Measurements from ENCODE around the gene SLC46A1.
A peak's percentile ranks its signal among the peaks of the same experiment; 100 is the strongest.

The SLC46A1 gene

DNA sequence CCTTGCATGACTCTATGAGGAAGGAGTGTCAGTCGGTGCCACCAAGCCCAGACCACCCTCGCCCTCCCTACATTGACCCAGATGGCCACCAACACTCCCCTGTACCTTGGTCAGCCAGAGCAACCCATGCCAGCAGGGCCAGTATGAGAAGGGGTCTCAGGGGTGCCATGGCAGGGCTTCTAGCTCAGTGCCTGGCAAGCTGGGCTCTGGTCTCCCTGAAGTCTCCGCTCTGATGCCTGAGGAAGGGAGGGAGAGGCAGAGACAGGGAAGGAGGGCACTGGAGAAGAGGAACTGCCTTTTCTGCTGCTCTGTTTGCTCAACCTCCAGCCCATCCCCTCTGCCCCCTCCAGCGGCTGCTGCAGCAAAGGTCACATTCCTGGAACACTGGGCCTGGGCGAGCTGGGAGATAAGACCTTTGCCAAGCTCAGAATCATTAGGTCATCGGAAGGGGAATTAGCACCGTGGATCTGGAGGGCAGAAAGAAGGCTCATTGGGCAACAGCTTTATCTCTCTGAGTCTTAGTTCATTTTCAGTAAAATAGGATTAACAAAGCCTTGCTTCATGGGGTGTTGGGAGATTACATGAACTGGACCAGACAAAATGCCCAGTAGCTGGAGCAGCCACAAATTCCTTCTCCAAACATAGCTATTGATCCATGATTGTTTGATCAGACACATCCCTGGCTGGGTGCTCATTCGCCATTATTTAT lies 35.8 kb downstream of the SLC46A1 start, which contains the start of gene VTN:
TSS of gene VTN (minus strand) at position 273 of the 709 bp plus-strand sequence. CDS start at position 169, 104 bp downstream.
- 50 to 55% methylated on average over 8 of the region's 8 CpGs for WGBS, 2 experiments
- H3K27ac ChIP-seq (ENCODE audit: insufficient read depth, low read depth, low read length, poor library complexity, severe bottlenecking), result peak within 1 kb of the TSS; percentile 56
- no peaks in the 10 kb centered on the region for H3K36me3 ChIP-seq (ENCODE audit: control insufficient read depth, insufficient read depth, low read length)
- no peak within 1 kb of the TSS for H3K4me3 ChIP-seq (ENCODE audit: insufficient read depth, low read depth, low read length)
- H3K9me3 ChIP-seq (ENCODE audit: control insufficient read depth, low read length), result no peaks in the 10 kb centered on the region
- H3K4me1 ChIP-seq (ENCODE audit: control insufficient read depth, insufficient read depth, low read length), result peaks cover 13% of the 10 kb centered on the region
- H3K27me3 ChIP-seq (ENCODE audit: control insufficient read depth, insufficient read depth, low read length, poor library complexity, severe bottlenecking), result peaks cover 34% of the 10 kb centered on the region

DNA sequence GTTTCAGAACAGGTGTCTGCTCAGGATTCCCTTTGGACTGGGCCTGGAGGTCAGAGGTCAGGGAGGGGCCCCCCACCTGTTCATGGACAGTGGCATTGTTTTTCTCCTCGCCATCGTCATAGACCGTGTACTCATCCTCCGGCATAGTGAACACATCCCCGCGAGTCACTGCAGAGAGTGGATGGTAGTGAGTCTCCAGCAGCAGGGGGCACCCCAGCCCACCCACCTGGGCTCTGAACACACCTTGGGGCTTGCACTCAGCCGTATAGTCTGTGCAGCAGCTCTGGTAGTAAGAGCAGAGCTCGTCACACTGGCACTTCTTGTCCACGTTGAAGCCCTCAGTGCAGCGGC lies 36.4 kb downstream of the SLC46A1 start:
- Histone ChIP-seq H3K27me3 (ENCODE audit: control insufficient read depth, insufficient read depth, low read length, poor library complexity, severe bottlenecking) (peaks cover 30% of the 10 kb centered on the region), H3K27ac (ENCODE audit: insufficient read depth, low read depth, low read length, poor library complexity, severe bottlenecking) (no peak overlapping the region), H3K4me3 (ENCODE audit: insufficient read depth, low read depth, low read length) (no peak overlapping the region), H3K9me3 (ENCODE audit: control insufficient read depth, low read length) (no peaks in the 10 kb centered on the region), H3K4me1 (ENCODE audit: control insufficient read depth, insufficient read depth, low read length) (peaks cover 13% of the 10 kb centered on the region), H3K36me3 (ENCODE audit: control insufficient read depth, insufficient read depth, low read length) (no peaks in the 10 kb centered on the region)
- WGBS, 2 experiments, result 83 to 87% methylated on average over 10 of the region's 10 CpGs

DNA sequence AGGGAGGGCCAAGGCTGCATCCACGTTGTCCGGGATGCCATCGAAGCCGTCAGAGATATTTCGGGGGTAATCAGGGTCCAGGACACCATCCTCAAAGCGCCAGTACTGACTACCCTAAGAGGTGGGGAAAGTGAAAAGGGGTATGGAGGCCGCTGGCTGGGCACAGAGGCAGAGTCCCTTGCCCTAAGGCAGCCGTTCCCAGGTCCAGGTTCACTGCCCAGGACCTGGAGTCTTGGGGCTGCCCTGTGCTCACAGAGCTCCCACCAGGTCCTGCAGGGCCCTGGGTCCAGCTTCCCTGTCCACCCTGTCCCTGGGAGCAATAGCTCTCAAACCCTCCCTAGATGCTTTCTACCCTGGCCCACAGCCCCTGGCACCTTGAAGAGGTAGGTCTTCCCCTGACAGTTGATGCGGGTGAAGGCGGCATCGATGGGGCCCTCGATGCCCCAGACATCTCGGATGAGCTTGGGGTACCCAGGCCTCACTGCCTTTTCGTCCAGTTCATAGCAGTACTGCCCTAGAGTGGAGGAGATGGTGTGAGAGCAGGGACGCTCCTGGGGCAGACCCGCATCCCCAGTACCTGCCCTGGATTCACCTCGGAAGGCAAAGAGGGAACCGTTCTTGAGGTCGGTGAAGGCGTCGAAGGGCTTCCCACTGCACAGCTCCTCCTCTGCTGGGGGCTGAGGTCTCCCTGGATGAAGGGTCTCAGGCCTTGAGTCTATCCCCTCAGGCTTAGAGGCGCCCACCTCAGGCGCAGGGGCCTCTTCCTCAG lies 36.9 kb downstream of the SLC46A1 start:
- Histone ChIP-seq H3K4me1 (ENCODE audit: control insufficient read depth, insufficient read depth, low read length) (peaks cover 13% of the 10 kb centered on the region), H3K36me3 (ENCODE audit: control insufficient read depth, insufficient read depth, low read length) (no peaks in the 10 kb centered on the region), H3K9me3 (ENCODE audit: control insufficient read depth, low read length) (no peaks in the 10 kb centered on the region), H3K27ac (ENCODE audit: insufficient read depth, low read depth, low read length, poor library complexity, severe bottlenecking) (no peak overlapping the region), H3K27me3 (ENCODE audit: control insufficient read depth, insufficient read depth, low read length, poor library complexity, severe bottlenecking) (peaks cover 24% of the 10 kb centered on the region), H3K4me3 (ENCODE audit: insufficient read depth, low read depth, low read length) (no peak overlapping the region)
- WGBS, 2 experiments, result 92 to 95% methylated on average over 23 of the region's 23 CpGs

DNA sequence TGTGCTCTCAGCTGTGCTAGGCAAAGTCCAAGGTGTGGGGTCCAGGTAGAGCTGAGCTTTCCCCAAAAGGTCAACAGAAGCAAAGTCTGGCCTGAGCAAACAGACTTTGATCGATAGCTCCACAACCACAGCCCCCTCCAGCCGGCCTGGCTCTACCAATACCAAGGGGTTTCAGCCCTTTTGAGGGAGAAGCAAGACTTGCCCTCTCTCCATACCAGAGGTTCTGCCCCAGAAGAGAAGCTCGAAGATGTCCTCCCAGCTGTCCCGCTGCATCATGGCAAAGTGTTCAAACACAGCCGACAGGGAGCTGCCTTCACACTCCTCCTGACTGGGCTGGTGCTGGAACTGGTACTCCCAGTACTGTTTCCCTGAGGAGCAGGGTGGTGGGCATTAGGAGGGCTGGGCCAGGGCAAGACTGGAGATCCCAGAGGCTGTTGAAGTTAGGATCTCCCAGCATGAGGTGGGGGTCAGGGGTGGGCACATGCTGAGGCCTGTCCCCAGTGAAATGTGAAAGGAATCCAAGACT lies 37.6 kb downstream of the SLC46A1 start:
- Histone ChIP-seq H3K9me3 (ENCODE audit: control insufficient read depth, low read length) (no peaks in the 10 kb centered on the region), H3K36me3 (ENCODE audit: control insufficient read depth, insufficient read depth, low read length) (no peaks in the 10 kb centered on the region), H3K27me3 (ENCODE audit: control insufficient read depth, insufficient read depth, low read length, poor library complexity, severe bottlenecking) (peaks cover 17% of the 10 kb centered on the region), H3K4me1 (ENCODE audit: control insufficient read depth, insufficient read depth, low read length) (peaks cover 13% of the 10 kb centered on the region), H3K27ac (ENCODE audit: insufficient read depth, low read depth, low read length, poor library complexity, severe bottlenecking) (no peak overlapping the region), H3K4me3 (ENCODE audit: insufficient read depth, low read depth, low read length) (no peak overlapping the region)
- 90 to 96% methylated on average over 5 of the region's 5 CpGs for WGBS, 2 experiments

DNA sequence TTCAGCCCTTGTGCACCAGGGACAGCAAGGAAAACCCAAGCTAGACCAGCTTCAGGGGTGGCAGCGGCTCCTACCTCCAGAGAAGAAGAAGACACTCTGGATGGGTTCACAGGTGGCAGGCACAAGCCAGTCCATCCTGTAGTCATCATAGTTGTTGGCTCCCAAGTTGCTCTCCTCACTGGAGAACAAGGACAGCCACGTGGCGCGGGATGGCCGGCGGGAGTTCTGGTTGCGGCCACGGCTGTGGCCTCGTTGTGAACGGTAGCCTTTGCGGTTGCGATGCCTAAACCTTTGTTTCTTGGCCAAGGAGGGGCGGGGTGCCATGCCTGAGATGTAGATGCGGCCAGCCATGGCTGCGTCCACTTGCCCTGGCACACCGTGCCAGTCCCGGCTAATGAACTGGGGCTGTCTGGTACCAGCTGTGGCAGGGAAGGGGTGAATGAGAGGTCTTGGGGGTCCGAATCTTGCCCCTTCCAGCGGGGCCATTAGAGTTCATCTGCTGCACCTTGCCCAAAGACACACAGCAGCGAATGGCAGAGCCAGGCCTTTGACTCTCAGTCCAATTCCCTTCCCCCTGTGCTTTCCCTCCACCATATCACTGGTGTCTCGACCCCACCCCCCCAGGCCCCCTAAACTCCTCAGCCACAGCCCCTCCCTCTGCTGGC lies 38.2 kb downstream of the SLC46A1 start:
- no peaks in the 10 kb centered on the region for H3K36me3 ChIP-seq (ENCODE audit: control insufficient read depth, insufficient read depth, low read length)
- WGBS, 2 experiments, result 91 to 92% methylated on average over 21 of the region's 21 CpGs
- H3K27me3 ChIP-seq (ENCODE audit: control insufficient read depth, insufficient read depth, low read length, poor library complexity, severe bottlenecking), result peaks cover 11% of the 10 kb centered on the region
- no peak overlapping the region for H3K4me3 ChIP-seq (ENCODE audit: insufficient read depth, low read depth, low read length)
- no peak overlapping the region for H3K27ac ChIP-seq (ENCODE audit: insufficient read depth, low read depth, low read length, poor library complexity, severe bottlenecking)
- no peaks in the 10 kb centered on the region for H3K9me3 ChIP-seq (ENCODE audit: control insufficient read depth, low read length)
- H3K4me1 ChIP-seq (ENCODE audit: control insufficient read depth, insufficient read depth, low read length), result peaks cover 13% of the 10 kb centered on the region

DNA sequence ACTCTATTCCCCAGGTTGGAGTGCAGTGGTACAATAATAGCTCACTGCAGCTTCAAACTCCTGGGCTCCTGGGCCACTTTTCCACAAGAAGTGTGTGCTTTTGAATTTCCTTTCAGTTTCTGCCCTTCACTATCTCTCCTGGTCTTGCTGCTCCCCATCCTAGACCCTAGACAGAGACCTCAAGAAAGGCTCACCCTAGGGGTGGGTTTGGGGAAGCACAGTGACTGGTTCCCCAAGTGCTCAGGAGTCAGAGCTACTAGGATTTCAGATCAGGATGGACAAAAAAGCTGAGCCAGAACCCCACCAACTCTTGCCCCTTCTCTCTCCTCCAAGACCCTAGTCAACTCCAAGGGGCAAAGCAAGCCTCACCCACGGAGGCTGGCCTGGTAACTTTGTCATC lies 39.4 kb downstream of the SLC46A1 start:
- peaks cover 13% of the 10 kb centered on the region for H3K4me1 ChIP-seq (ENCODE audit: control insufficient read depth, insufficient read depth, low read length)
- 82% methylated on average over 1 of the region's 1 CpG for WGBS, 2 experiments
- H3K27me3 ChIP-seq (ENCODE audit: control insufficient read depth, insufficient read depth, low read length, poor library complexity, severe bottlenecking), result no peaks in the 10 kb centered on the region
- H3K4me3 ChIP-seq (ENCODE audit: insufficient read depth, low read depth, low read length), result no peak overlapping the region
- no peaks in the 10 kb centered on the region for H3K9me3 ChIP-seq (ENCODE audit: control insufficient read depth, low read length)
- no peak overlapping the region for H3K27ac ChIP-seq (ENCODE audit: insufficient read depth, low read depth, low read length, poor library complexity, severe bottlenecking)
- no peaks in the 10 kb centered on the region for H3K36me3 ChIP-seq (ENCODE audit: control insufficient read depth, insufficient read depth, low read length)

DNA sequence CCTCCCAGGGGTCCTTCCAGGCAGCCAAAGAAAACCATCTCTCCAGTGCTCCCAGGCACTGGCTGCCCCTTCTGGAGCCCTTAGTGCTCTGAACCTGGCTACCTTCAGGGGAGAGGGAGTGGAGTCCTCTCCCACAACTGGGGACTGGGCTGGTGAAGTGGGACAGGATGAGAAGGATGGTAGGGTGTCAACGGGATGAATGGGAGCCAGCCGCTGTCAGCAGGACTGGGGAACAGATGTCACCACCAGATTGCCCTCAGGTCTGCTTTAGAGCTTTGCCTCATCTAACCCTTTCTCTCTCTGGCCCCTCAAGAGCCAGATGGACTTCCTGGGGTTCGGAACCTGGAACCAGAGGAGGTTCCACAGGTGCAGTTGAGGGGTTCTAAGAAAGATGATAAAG lies 40.5 kb downstream of the SLC46A1 start:
- H3K4me3 ChIP-seq (ENCODE audit: insufficient read depth, low read depth, low read length), result no peak overlapping the region
- H3K36me3 ChIP-seq (ENCODE audit: control insufficient read depth, insufficient read depth, low read length), result peaks cover 6% of the 10 kb centered on the region
- H3K4me1 ChIP-seq (ENCODE audit: control insufficient read depth, insufficient read depth, low read length), result peaks cover 9% of the 10 kb centered on the region
- H3K9me3 ChIP-seq (ENCODE audit: control insufficient read depth, low read length), result no peaks in the 10 kb centered on the region
- no peak overlapping the region for H3K27ac ChIP-seq (ENCODE audit: insufficient read depth, low read depth, low read length, poor library complexity, severe bottlenecking)
- H3K27me3 ChIP-seq (ENCODE audit: control insufficient read depth, insufficient read depth, low read length, poor library complexity, severe bottlenecking), result no peaks in the 10 kb centered on the region
- WGBS, 2 experiments, result 88 to 93% methylated on average over 3 of the region's 3 CpGs

DNA sequence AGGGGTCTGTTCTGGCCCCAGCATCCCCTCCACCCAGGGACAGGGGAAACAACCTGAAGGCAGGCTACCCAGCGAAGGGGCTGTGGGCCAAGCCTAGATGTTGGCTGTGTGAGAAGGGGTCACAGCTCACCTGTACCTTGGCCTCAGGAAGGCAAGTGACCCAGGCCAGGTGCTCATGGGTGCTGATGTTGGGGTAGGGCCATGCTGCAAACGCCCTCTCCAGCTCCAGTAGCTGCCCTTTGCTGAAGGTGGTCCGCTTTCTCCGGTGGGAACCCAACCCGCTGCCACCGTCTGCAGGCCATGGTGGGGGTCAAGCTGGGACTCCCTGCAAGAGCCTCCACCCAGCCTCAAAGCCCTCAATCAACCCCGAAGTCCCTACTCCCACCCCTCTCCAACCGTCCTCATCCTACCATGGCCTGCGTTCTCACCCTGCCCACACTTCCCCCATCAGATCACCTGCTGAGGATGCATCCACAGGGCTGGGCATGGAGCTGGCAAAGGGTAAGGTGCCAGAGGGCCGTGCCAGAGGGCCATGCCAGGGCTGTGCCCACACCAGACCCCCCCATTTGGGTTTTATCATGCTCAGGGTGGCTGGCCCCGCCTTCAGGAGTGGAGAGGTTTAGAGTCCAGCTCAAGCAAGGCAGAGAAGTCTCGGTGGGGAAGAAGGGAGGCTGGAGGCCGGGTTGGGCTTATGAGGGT lies 41.2 kb downstream of the SLC46A1 start, which contains the start of gene SEBOX:
TSS of gene SEBOX (minus strand) at position 535 of the 699 bp plus-strand sequence. CDS start at position 487, 48 bp downstream.
- Histone ChIP-seq H3K4me3 (ENCODE audit: insufficient read depth, low read depth, low read length) (no peak within 1 kb of the TSS), H3K36me3 (ENCODE audit: control insufficient read depth, insufficient read depth, low read length) (peaks cover 11% of the 10 kb centered on the region), H3K27me3 (ENCODE audit: control insufficient read depth, insufficient read depth, low read length, poor library complexity, severe bottlenecking) (no peaks in the 10 kb centered on the region), H3K4me1 (ENCODE audit: control insufficient read depth, insufficient read depth, low read length) (peaks cover 4% of the 10 kb centered on the region), H3K9me3 (ENCODE audit: control insufficient read depth, low read length) (no peaks in the 10 kb centered on the region), H3K27ac (ENCODE audit: insufficient read depth, low read depth, low read length, poor library complexity, severe bottlenecking) (no peak within 1 kb of the TSS)
- 90 to 92% methylated on average over 12 to 13 of the region's 13 CpGs for WGBS, 2 experiments

DNA sequence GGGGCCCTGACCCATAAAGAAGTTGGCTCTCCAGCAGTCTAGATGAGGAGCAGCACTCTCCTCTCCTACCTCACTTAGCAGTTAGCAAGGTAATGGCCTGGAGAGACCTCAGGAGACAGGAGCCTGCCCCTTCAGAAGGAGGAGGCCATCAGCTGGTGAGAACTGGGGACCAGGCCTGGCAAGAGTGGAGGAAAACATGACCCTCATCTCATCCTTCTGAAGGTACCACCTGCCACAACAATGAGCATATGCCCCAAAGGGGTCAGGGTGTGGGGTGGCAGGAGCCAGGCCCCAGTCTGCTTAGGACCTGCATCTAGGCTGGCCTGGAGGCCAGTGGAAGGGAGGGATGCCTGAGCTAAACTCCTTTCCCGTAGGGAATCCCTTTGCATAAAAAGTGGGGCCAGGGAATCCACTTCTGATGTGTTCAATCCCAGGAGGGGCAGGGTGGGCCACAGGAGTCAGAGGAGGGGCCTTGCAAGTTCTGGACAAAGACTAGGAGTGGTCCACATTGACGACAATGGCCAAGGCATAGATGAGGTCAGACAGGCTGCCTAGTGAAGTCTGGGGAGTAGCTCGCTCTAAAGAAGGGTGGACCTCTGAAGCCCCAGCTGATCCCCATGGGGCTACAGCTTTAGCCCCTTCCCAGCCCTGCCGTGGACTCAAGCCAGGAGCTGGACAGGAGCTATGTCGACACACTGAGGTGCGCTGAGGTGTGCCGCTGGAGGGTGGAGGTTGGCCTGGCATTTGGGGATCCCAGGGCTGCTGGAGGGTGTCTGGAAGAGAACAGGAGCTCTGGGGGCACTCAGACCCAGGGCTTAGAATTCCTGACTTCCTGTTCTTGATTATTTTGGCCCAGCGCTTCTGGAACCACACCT lies 42.0 kb downstream of the SLC46A1 start:
- no peak overlapping the region for H3K4me3 ChIP-seq (ENCODE audit: insufficient read depth, low read depth, low read length)
- peaks cover 11% of the 10 kb centered on the region for H3K36me3 ChIP-seq (ENCODE audit: control insufficient read depth, insufficient read depth, low read length)
- H3K9me3 ChIP-seq (ENCODE audit: control insufficient read depth, low read length), result no peaks in the 10 kb centered on the region
- no peak overlapping the region for H3K27ac ChIP-seq (ENCODE audit: insufficient read depth, low read depth, low read length, poor library complexity, severe bottlenecking)
- H3K4me1 ChIP-seq (ENCODE audit: control insufficient read depth, insufficient read depth, low read length), result no peaks in the 10 kb centered on the region
- H3K27me3 ChIP-seq (ENCODE audit: control insufficient read depth, insufficient read depth, low read length, poor library complexity, severe bottlenecking), result no peaks in the 10 kb centered on the region
- 93 to 96% methylated on average over 8 of the region's 8 CpGs for WGBS, 2 experiments
